Measurements from ENCODE around the gene PCYT2. TPM values are rescaled to one million over a fixed set of nuclear protein-coding genes. Genes with fewer than 3 reads are reported as not detected.

The PCYT2 gene
- total RNA-seq, 1 donor from 2014 or later: 26.8 TPM

- peak overlapping the region; percentile 31 for H3K4me3 Mint-ChIP-seq (ENCODE audit: unreplicated experiment)
- no peak for TF ChIP-seq CTCF (IDR thresholded peaks at IDR 0.05; ENCODE audit: unreplicated experiment)
- no peaks in the 10 kb centered on the region for H3K9me3 Mint-ChIP-seq (ENCODE audit: unreplicated experiment)
- peaks cover 11% of the 10 kb centered on the region for H3K4me1 Mint-ChIP-seq (ENCODE audit: unreplicated experiment)
- peaks cover 19% of the 10 kb centered on the region for H3K27me3 Mint-ChIP-seq (ENCODE audit: unreplicated experiment)
- DNase-seq (ENCODE audit: low spot score): no peak
- peaks cover 5% of the 10 kb centered on the region for H3K36me3 Mint-ChIP-seq (ENCODE audit: low read depth, unreplicated experiment)
- no peak overlapping the region for H3K27ac Mint-ChIP-seq (ENCODE audit: unreplicated experiment)
These were observed 24.5 kb upstream of the PCYT2 start for GRCh38 chr17:81935709-81936084.

- no peaks in the 10 kb centered on the region for H3K9me3 Mint-ChIP-seq (ENCODE audit: unreplicated experiment)
- H3K27ac Mint-ChIP-seq (ENCODE audit: unreplicated experiment): no peak overlapping the region
These were observed 23.9 kb upstream of the PCYT2 start for GRCh38 chr17:81934850-81935708.

GRCh38 chr17:81934098-81934757 lies 23.0 kb upstream of the PCYT2 start:
- no peak for DNase-seq (ENCODE audit: low spot score)

More at GRCh38 chr17:81934850-81935708, 23.9 kb upstream of the PCYT2 start:
- peaks cover 18% of the 10 kb centered on the region for H3K27me3 Mint-ChIP-seq (ENCODE audit: unreplicated experiment)
- DNase-seq (ENCODE audit: low spot score): no peak
- no peak overlapping the region for H3K4me3 Mint-ChIP-seq (ENCODE audit: unreplicated experiment)
- H3K4me1 Mint-ChIP-seq (ENCODE audit: unreplicated experiment): peaks cover 11% of the 10 kb centered on the region
- no peak for TF ChIP-seq CTCF (IDR thresholded peaks at IDR 0.05; ENCODE audit: unreplicated experiment)
- peaks cover 5% of the 10 kb centered on the region for H3K36me3 Mint-ChIP-seq (ENCODE audit: low read depth, unreplicated experiment)

GRCh38 chr17:81933178-81933699 lies 22.0 kb upstream of the PCYT2 start:
- no peak for DNase-seq (ENCODE audit: low spot score)
- H3K4me3 Mint-ChIP-seq (ENCODE audit: unreplicated experiment): no peak overlapping the region
- H3K27ac Mint-ChIP-seq (ENCODE audit: unreplicated experiment): no peak overlapping the region
- peaks cover 8% of the 10 kb centered on the region for H3K4me1 Mint-ChIP-seq (ENCODE audit: unreplicated experiment)
- H3K9me3 Mint-ChIP-seq (ENCODE audit: unreplicated experiment): no peaks in the 10 kb centered on the region
- TF ChIP-seq CTCF (IDR thresholded peaks at IDR 0.05; ENCODE audit: unreplicated experiment): no peak
- H3K36me3 Mint-ChIP-seq (ENCODE audit: low read depth, unreplicated experiment): peaks cover 5% of the 10 kb centered on the region
- H3K27me3 Mint-ChIP-seq (ENCODE audit: unreplicated experiment): peaks cover 18% of the 10 kb centered on the region

More at GRCh38 chr17:81934098-81934757, 23.0 kb upstream of the PCYT2 start:
- H3K27ac Mint-ChIP-seq (ENCODE audit: unreplicated experiment): no peak overlapping the region
- H3K27me3 Mint-ChIP-seq (ENCODE audit: unreplicated experiment): peaks cover 19% of the 10 kb centered on the region
- H3K36me3 Mint-ChIP-seq (ENCODE audit: low read depth, unreplicated experiment): peaks cover 5% of the 10 kb centered on the region
- no peak for TF ChIP-seq CTCF (IDR thresholded peaks at IDR 0.05; ENCODE audit: unreplicated experiment)
- no peaks in the 10 kb centered on the region for H3K9me3 Mint-ChIP-seq (ENCODE audit: unreplicated experiment)
- H3K4me1 Mint-ChIP-seq (ENCODE audit: unreplicated experiment): peaks cover 11% of the 10 kb centered on the region
- no peak overlapping the region for H3K4me3 Mint-ChIP-seq (ENCODE audit: unreplicated experiment)

All from endothelial cell (in vitro differentiated cells).